Measurements from ENCODE around the gene SLC7A11.
"Not testable (repeated sequence)": the region's sequence is repeated elsewhere in the genome, so short reads cannot be mapped to it uniquely, and the experiment has no call there.

The SLC7A11 gene

GRCh38 chr4:138210576-138210975 is 31.6 kb downstream of the SLC7A11 start:
- peaks cover 41% of the 10 kb centered on the region for H3K36me3 ChIP-seq (ENCODE audit: control insufficient read depth, insufficient read depth, low read length)
- H3K9me3 ChIP-seq (ENCODE audit: control insufficient read depth, insufficient read depth, low read length); H3K9ac ChIP-seq (ENCODE audit: low read depth, low read length); H3K27ac ChIP-seq (ENCODE audit: low read depth, low read length); H3K4me3 ChIP-seq (ENCODE audit: low read depth, low read length); H3K27me3 ChIP-seq (ENCODE audit: control insufficient read depth, insufficient read depth, low read length); H3K4me1 ChIP-seq (ENCODE audit: control insufficient read depth, insufficient read depth, low read length): not testable (repeated sequence)

- Histone ChIP-seq H3K4me1 (ENCODE audit: control insufficient read depth, insufficient read depth, low read length) (peaks cover 7% of the 10 kb centered on the region; the same call in 1 of the 2 replicates), H3K9me3 (ENCODE audit: control insufficient read depth, insufficient read depth, low read length) (no peaks in the 10 kb centered on the region), H3K9ac (ENCODE audit: low read depth, low read length) (no peak overlapping the region), H3K27ac (ENCODE audit: low read depth, low read length) (no peak overlapping the region), H3K36me3 (ENCODE audit: control insufficient read depth, insufficient read depth, low read length) (peaks cover 32% of the 10 kb centered on the region), H3K27me3 (ENCODE audit: control insufficient read depth, insufficient read depth, low read length) (no peaks in the 10 kb centered on the region), H3K4me3 (ENCODE audit: low read depth, low read length) (no peak overlapping the region)
Measured at GRCh38 chr4:138209094-138209493, 33.1 kb downstream of the SLC7A11 start.

GRCh38 chr4:138205531-138206233 is 36.5 kb downstream of the SLC7A11 start:
- H3K27ac ChIP-seq (ENCODE audit: low read depth, low read length) = no peak overlapping the region
- H3K36me3 ChIP-seq (ENCODE audit: control insufficient read depth, insufficient read depth, low read length) = peaks cover 2% of the 10 kb centered on the region; the same call in 1 of the 2 replicates
- H3K27me3 ChIP-seq (ENCODE audit: control insufficient read depth, insufficient read depth, low read length) = no peaks in the 10 kb centered on the region
- no peak overlapping the region for H3K9ac ChIP-seq (ENCODE audit: low read depth, low read length)
- peaks cover 12% of the 10 kb centered on the region; the same call in 1 of the 2 replicates for H3K4me1 ChIP-seq (ENCODE audit: control insufficient read depth, insufficient read depth, low read length)
- H3K4me3 ChIP-seq (ENCODE audit: low read depth, low read length) = no peak overlapping the region
- no peaks in the 10 kb centered on the region for H3K9me3 ChIP-seq (ENCODE audit: control insufficient read depth, insufficient read depth, low read length)

- no peak overlapping the region for H3K27ac ChIP-seq (ENCODE audit: low read depth, low read length)
- no peak overlapping the region for H3K9ac ChIP-seq (ENCODE audit: low read depth, low read length)
- no peaks in the 10 kb centered on the region for H3K9me3 ChIP-seq (ENCODE audit: control insufficient read depth, insufficient read depth, low read length)
- no peak overlapping the region for H3K4me3 ChIP-seq (ENCODE audit: low read depth, low read length)
- H3K36me3 ChIP-seq (ENCODE audit: control insufficient read depth, insufficient read depth, low read length) = no peaks in the 10 kb centered on the region
- peaks cover 20% of the 10 kb centered on the region for H3K4me1 ChIP-seq (ENCODE audit: control insufficient read depth, insufficient read depth, low read length)
- no peaks in the 10 kb centered on the region for H3K27me3 ChIP-seq (ENCODE audit: control insufficient read depth, insufficient read depth, low read length)
Measured at GRCh38 chr4:138204507-138204906, 37.6 kb downstream of the SLC7A11 start.

GRCh38 chr4:138202686-138203085 is 39.5 kb downstream of the SLC7A11 start:
- peaks cover 23% of the 10 kb centered on the region for H3K4me1 ChIP-seq (ENCODE audit: control insufficient read depth, insufficient read depth, low read length)
- H3K27ac ChIP-seq (ENCODE audit: low read depth, low read length) = no peak overlapping the region
- H3K27me3 ChIP-seq (ENCODE audit: control insufficient read depth, insufficient read depth, low read length) = no peaks in the 10 kb centered on the region
- 0 out of 2 replicates have a peak, but pooled peaks cover 3% of the 10 kb centered on the region for H3K36me3 ChIP-seq (ENCODE audit: control insufficient read depth, insufficient read depth, low read length)
- H3K4me3 ChIP-seq (ENCODE audit: low read depth, low read length) = no peak overlapping the region
- H3K9ac ChIP-seq (ENCODE audit: low read depth, low read length) = no peak overlapping the region
- H3K9me3 ChIP-seq (ENCODE audit: control insufficient read depth, insufficient read depth, low read length) = no peaks in the 10 kb centered on the region

GRCh38 chr4:138200236-138200590 is 41.9 kb downstream of the SLC7A11 start:
- Histone ChIP-seq H3K9me3 (ENCODE audit: control insufficient read depth, insufficient read depth, low read length) (no peaks in the 10 kb centered on the region), H3K36me3 (ENCODE audit: control insufficient read depth, insufficient read depth, low read length) (0 out of 2 replicates have a peak, but pooled peaks cover 3% of the 10 kb centered on the region), H3K4me3 (ENCODE audit: low read depth, low read length) (no peak overlapping the region), H3K27me3 (ENCODE audit: control insufficient read depth, insufficient read depth, low read length) (no peaks in the 10 kb centered on the region), H3K4me1 (ENCODE audit: control insufficient read depth, insufficient read depth, low read length) (peaks cover 16% of the 10 kb centered on the region), H3K27ac (ENCODE audit: low read depth, low read length) (peak overlapping the region; percentile 67), H3K9ac (ENCODE audit: low read depth, low read length) (no peak overlapping the region)

- H3K4me1 ChIP-seq (ENCODE audit: control insufficient read depth, insufficient read depth, low read length) = peaks cover 16% of the 10 kb centered on the region
- H3K9ac ChIP-seq (ENCODE audit: low read depth, low read length) = 0 out of 2 replicates have a peak overlapping the region, but pooled peaks have one; percentile 37
- H3K27me3 ChIP-seq (ENCODE audit: control insufficient read depth, insufficient read depth, low read length) = no peaks in the 10 kb centered on the region
- 0 out of 2 replicates have a peak, but pooled peaks cover 3% of the 10 kb centered on the region for H3K36me3 ChIP-seq (ENCODE audit: control insufficient read depth, insufficient read depth, low read length)
- no peak overlapping the region for H3K4me3 ChIP-seq (ENCODE audit: low read depth, low read length)
- H3K9me3 ChIP-seq (ENCODE audit: control insufficient read depth, insufficient read depth, low read length) = no peaks in the 10 kb centered on the region
- H3K27ac ChIP-seq (ENCODE audit: low read depth, low read length) = peak overlapping the region; percentile 67
Measured at GRCh38 chr4:138199568-138200235, 42.4 kb downstream of the SLC7A11 start.

- Histone ChIP-seq H3K36me3 (ENCODE audit: control insufficient read depth, insufficient read depth, low read length) (0 out of 2 replicates have a peak, but pooled peaks cover 3% of the 10 kb centered on the region), H3K9ac (ENCODE audit: low read depth, low read length) (no peak overlapping the region), H3K27me3 (ENCODE audit: control insufficient read depth, insufficient read depth, low read length) (no peaks in the 10 kb centered on the region), H3K4me1 (ENCODE audit: control insufficient read depth, insufficient read depth, low read length) (peaks cover 15% of the 10 kb centered on the region), H3K4me3 (ENCODE audit: low read depth, low read length) (no peak overlapping the region), H3K9me3 (ENCODE audit: control insufficient read depth, insufficient read depth, low read length) (no peaks in the 10 kb centered on the region), H3K27ac (ENCODE audit: low read depth, low read length) (no peak overlapping the region)
Measured at GRCh38 chr4:138196153-138196552, 46.0 kb downstream of the SLC7A11 start.

GRCh38 chr4:138193963-138194362 is 48.2 kb downstream of the SLC7A11 start:
- no peak overlapping the region for H3K27ac ChIP-seq (ENCODE audit: low read depth, low read length)
- no peak overlapping the region for H3K4me3 ChIP-seq (ENCODE audit: low read depth, low read length)
- H3K36me3 ChIP-seq (ENCODE audit: control insufficient read depth, insufficient read depth, low read length) = 0 out of 2 replicates have a peak, but pooled peaks cover 3% of the 10 kb centered on the region
- no peaks in the 10 kb centered on the region for H3K4me1 ChIP-seq (ENCODE audit: control insufficient read depth, insufficient read depth, low read length)
- H3K9me3 ChIP-seq (ENCODE audit: control insufficient read depth, insufficient read depth, low read length) = no peaks in the 10 kb centered on the region
- H3K9ac ChIP-seq (ENCODE audit: low read depth, low read length) = no peak overlapping the region
- H3K27me3 ChIP-seq (ENCODE audit: control insufficient read depth, insufficient read depth, low read length) = no peaks in the 10 kb centered on the region

GRCh38 chr4:138192113-138192512 is 50.0 kb downstream of the SLC7A11 start:
- Histone ChIP-seq H3K4me3 (ENCODE audit: low read depth, low read length) (no peak overlapping the region), H3K9me3 (ENCODE audit: control insufficient read depth, insufficient read depth, low read length) (no peaks in the 10 kb centered on the region), H3K27ac (ENCODE audit: low read depth, low read length) (no peak overlapping the region), H3K27me3 (ENCODE audit: control insufficient read depth, insufficient read depth, low read length) (no peaks in the 10 kb centered on the region), H3K4me1 (ENCODE audit: control insufficient read depth, insufficient read depth, low read length) (no peaks in the 10 kb centered on the region), H3K9ac (ENCODE audit: low read depth, low read length) (no peak overlapping the region), H3K36me3 (ENCODE audit: control insufficient read depth, insufficient read depth, low read length) (no peaks in the 10 kb centered on the region)

GRCh38 chr4:138190452-138190858 is 51.7 kb downstream of the SLC7A11 start:
- Histone ChIP-seq H3K9ac (ENCODE audit: low read depth, low read length) (no peak overlapping the region), H3K27ac (ENCODE audit: low read depth, low read length) (no peak overlapping the region), H3K36me3 (ENCODE audit: control insufficient read depth, insufficient read depth, low read length) (no peaks in the 10 kb centered on the region), H3K27me3 (ENCODE audit: control insufficient read depth, insufficient read depth, low read length) (no peaks in the 10 kb centered on the region), H3K4me1 (ENCODE audit: control insufficient read depth, insufficient read depth, low read length) (peaks cover 9% of the 10 kb centered on the region; the same call in 1 of the 2 replicates), H3K4me3 (ENCODE audit: low read depth, low read length) (no peak overlapping the region), H3K9me3 (ENCODE audit: control insufficient read depth, insufficient read depth, low read length) (no peaks in the 10 kb centered on the region)

Data from HUES48 (cell line).